LoVo (cell line): Measurements from ENCODE around the gene COBL.

Source experiments
- DNase-seq: peaks from one replicate; pipeline ENCODE4 v3.0.0-alpha.2; 2016; ENCODE audit warnings: low spot score

The COBL gene

DNA sequence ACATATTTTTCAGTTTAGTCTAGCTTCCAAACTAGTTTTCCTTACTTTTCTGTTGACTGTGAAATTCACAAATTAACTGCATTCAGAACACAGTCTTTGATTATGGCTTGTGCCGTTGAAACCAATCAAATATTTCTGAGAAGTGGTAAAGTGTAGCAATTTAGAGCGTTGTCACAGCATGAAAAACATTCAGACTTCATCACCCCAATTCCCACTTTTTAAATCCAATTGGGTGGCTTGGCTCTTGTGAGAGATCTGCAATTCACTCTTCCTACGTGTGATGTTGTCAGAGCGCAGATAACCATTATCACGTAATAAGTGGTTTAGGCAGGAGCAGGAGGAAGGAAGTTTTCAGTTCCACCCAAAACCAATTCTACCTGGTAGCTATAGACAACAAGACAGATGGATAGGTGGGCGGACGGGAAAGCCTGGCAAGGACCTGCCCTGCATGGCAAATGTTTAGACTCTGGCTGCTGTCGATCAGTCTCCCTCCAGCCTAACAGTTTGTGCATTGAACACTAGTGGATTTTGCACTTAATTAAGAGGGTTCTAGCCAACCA, 8.9 kb downstream of the COBL start:
- no peak for DNase-seq

- no peak for DNase-seq
Observed at GRCh38 chr7:51306761-51307160, 9.8 kb downstream of the COBL start.

DNA sequence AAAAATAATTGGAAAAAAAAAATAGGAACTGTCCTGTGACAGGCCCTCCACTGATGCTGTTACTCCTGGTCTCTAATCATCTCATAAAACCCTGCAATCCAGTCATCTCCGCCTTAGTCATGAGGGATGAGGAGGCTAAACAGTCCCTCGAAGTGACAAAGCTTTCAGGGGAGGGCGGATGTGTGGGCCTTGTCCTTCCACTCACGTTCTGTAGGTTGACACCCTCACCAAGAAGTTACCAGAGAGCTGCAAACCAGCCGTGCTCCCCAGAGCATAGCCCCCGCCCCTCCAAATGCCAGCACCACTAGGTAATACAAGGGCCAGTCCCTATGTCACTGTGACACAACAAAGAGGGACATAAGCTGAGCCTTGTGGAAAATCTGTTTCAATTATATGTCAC, 11.9 kb downstream of the COBL start:
- no peak for DNase-seq

- no peak for DNase-seq
Observed at GRCh38 chr7:51303142-51303525, 13.5 kb downstream of the COBL start.

DNA sequence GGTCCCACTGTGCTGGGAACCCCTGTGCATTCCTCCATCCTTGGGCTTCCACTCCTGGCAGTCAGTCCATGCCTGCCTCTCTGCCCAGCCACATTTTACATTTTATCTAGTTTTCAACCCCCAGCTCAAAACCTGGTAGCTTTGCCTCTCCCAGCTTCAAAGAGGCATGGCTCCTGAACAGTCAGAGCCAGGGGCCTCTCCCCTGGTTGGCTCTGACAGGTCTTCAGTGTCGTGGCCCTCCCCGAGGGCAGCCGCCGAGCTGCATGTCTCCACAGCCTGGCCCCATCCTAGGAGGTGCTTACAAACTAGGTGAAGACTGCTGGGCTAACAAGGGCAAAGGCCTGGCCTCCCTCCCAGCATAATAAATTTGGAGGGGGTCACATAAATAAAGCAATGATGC, 14.8 kb downstream of the COBL start:
- no peak for DNase-seq

DNA sequence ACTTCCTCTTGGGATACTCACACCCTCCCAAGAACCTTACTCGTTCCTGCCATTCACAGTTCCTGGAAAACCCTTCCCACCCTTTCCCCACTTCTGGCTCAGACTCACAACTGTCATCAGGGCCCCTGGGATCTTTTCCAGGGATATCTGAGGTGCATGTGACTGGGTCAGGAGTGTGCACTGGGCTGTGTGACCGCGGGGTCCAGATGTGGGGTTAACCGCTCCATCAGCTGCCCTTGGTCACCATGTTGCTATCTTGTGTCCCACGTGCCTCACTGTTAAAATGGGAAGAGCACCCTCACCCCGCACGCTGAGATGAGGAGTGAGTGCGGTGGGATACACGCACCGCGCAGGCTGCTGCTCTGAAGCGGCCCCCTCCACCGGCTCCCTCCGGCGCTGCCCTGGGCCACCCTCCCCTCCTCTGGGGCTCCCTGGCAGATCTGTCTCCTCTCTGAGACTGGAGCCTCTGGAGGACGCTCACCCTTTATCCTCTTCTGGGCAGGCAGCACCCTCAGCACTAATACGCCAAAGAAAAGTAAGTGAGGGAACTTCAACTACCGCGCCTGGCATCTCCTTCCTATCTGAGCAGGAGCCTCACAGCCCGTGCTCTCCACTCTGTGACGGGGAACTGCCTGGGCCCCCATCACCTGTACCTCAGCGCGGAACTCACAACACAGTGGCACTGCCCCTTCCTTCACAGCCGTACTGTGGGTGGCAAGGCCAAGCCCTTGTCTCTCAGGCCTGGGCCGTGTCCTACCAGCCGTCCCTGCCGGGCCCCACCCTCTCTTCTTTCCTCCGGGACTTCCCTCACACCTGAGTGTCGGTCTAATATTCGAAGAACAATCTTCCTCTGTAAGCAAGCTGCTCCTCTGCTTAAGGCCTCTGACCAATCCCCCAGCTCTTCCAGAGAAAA, 15.6 kb downstream of the COBL start:
- no peak for DNase-seq

GRCh38 chr7:51299391-51300133, 17.0 kb downstream of the COBL start:
- no peak for DNase-seq

GRCh38 chr7:51298912-51299311, 17.7 kb downstream of the COBL start:
- DNase-seq = no peak

DNA sequence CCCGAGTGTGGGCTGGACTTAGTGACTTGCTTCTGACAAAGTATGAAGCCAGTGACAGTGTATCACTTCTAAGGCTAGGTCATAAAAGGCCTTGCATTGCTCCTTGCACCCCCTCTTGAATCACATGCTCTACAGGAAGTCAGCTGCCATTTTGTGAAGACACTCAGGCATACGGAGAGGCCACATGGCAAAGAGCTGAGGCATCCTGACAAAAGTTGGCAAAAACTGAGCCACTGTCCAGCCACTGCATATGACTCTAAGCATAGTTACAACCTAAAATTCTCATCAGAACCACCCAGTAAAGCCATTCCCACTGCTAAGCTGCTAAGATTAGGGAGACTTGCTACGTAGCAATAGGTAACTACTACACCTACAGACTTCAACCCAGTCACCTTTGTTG, 18.6 kb downstream of the COBL start:
- DNase-seq = no peak

DNA sequence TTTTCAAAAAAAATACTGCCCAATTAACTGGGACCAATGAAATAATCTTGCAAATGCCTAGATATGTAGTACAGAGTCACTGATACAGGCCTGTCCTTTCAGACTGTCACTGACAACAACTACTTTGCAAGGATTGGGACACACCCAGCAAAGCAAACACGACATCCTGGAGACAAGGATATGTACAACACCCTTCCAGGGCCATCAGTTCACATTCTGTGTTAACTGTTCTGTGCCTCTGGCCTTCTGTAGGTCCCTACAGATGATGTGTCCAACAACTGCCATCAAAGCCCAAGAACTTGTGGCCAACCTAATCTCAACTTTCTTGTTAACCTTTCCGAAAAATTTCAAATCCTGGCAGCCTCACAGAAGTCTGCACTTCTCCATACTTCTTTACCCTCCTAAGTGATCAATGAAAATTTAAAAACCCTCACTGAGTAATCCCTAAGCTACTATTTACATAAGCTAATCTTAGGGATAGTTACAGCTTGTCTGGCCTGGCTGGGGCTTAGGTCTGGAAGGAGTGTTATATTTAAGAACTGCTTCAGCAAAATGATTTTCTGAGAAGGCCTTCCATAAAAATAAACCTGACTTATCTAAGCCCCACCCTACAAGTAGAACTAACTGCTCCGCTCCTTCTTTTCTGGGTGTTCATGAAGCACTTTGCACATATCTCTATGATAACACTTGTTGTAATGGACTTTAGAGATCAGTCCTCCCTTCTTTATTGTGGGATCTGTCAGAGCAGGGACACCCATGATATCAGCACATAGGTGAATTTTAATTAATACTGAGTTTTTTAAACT, 21.0 kb downstream of the COBL start:
- DNase-seq = peak; percentile 36

DNA sequence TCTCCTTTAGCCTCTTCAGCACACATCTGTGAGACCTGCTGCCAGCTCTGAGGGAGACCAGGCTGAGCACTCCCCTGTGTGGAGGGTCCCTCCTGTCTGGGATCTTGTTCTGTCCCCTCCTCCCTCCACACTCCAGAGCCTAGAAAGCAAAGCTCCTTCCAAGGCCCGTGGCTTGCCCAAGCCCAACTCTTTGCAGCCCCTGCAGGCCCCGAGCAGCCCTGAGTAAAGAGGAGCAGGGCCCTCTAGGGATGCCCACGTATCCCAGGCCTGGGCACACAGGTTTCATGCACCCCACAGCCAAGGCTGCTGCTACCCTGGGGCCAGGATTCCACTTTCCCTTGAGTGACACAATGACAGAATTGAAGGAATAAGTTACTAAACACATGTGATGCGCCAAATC, 24.0 kb downstream of the COBL start:
- no peak for DNase-seq

DNA sequence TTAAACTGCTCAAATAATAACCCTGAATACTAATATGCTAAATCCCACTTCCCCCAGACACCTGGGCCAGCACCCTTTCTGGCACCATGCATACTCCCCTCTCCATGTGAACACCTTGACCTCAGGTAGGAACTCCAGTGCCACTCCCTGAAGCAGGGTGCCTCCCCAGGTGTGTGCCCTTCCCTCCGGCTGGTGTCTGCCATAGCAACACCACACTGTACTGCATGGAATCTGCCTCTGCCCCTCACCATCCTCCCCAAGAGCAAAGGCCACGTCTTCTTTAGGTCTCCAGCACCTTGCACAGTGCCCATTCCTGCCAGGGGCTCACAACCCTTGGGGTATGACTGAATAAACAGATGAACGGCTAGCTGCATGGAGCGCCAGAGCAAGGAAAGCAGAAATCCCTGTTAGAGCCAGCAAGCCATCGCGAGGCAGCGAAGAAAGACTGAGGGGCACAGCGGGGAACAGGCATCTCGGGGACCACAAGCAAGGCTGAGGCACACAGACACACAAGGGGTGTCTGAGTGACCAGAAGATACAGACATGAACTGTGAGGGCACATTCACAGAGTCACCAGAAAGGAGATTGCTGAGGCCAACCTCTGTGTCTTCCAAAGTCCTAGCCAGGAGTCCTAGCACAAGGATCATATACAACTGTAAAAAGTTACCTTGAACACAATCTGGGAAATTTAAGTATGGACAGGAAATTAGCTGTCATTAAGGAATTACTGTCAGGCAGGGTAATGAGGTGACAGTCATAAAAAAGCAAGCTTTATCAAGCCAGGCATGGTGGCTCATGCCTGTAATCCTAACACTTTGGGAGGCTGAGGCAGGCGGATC, 25.7 kb downstream of the COBL start:
- no peak for DNase-seq

GRCh38 chr7:51290304-51290637, 26.3 kb downstream of the COBL start:
- DNase-seq = no peak

- DNase-seq = no peak
Observed at GRCh38 chr7:51289623-51290303, 26.8 kb downstream of the COBL start.

GRCh38 chr7:51288896-51289622, 27.6 kb downstream of the COBL start:
- DNase-seq = peak; percentile 43

GRCh38 chr7:51286401-51286800, 30.2 kb downstream of the COBL start:
- DNase-seq = no peak

GRCh38 chr7:51280156-51280555, 36.5 kb downstream of the COBL start:
- DNase-seq = no peak

- DNase-seq = no peak
Observed at GRCh38 chr7:51279391-51280023, 37.1 kb downstream of the COBL start.

DNA sequence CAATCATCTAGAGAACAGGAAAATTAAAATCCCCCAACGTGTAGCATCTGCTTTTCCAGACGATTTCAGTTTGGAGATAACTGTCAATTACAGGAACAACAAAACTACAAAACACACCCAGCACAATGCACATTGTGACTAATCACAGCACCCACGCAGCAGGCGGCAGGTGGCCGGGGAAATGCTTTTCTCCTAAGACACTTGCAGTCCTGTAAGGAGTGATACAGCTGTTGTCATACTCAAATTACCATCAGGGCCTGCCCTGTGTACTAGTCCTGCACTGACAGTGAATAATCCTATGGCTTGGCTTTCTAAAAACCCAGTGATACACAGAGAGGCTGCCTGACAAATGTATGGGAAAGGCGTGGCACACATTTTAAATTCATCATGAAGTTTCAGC, 37.8 kb downstream of the COBL start:
- no peak for DNase-seq

GRCh38 chr7:51276967-51277366, 39.6 kb downstream of the COBL start:
- DNase-seq = no peak
